Measurements from ENCODE around the gene ZC3H13. TPM values are rescaled to one million over a fixed set of nuclear protein-coding genes. Genes with fewer than 3 reads are reported as not detected.
A peak's percentile ranks its signal among the peaks of the same experiment; 100 is the strongest.

ZC3H13 gene
- polyA plus RNA-seq, 10 donors = 32.8 to 45.1 (median 37.6) TPM

- no peak for DNase-seq
Observed at GRCh38 chr13:45936621-45937020, 115.9 kb downstream of the ZC3H13 start.

- no peak for DNase-seq
Observed at GRCh38 chr13:45934283-45934682, 118.3 kb downstream of the ZC3H13 start.

GRCh38 chr13:45933203-45933908 lies 119.2 kb downstream of the ZC3H13 start:
- no peak for DNase-seq

- peak in 2 of 3 donors; percentile 5 to 23 for DNase-seq
Observed at GRCh38 chr13:45932676-45933075, 119.9 kb downstream of the ZC3H13 start.

GRCh38 chr13:45932172-45932571 lies 120.4 kb downstream of the ZC3H13 start:
- DNase-seq = no peak

GRCh38 chr13:45931211-45931610 lies 121.3 kb downstream of the ZC3H13 start:
- DNase-seq = no peak

- no peak for DNase-seq
Observed at GRCh38 chr13:45930177-45930576, 122.4 kb downstream of the ZC3H13 start.

- no peak for DNase-seq
Observed at GRCh38 chr13:45928843-45929242, 123.7 kb downstream of the ZC3H13 start.

GRCh38 chr13:45928176-45928575 lies 124.4 kb downstream of the ZC3H13 start:
- no peak for DNase-seq

- no peak for DNase-seq
Observed at GRCh38 chr13:45926741-45927140, 125.8 kb downstream of the ZC3H13 start.

- no peak for DNase-seq
Observed at GRCh38 chr13:45925151-45925550, 127.4 kb downstream of the ZC3H13 start.

- DNase-seq = no peak
Observed at GRCh38 chr13:45921162-45921736, 131.3 kb downstream of the ZC3H13 start.

- no peak for DNase-seq
Observed at GRCh38 chr13:45918597-45918996, 133.9 kb downstream of the ZC3H13 start.

- DNase-seq = no peak
Observed at GRCh38 chr13:45917019-45917418, 135.5 kb downstream of the ZC3H13 start.

- DNase-seq = no peak
Observed at GRCh38 chr13:45915686-45916439, 136.7 kb downstream of the ZC3H13 start.

- DNase-seq = peak; percentile 27 to 48 (median 39)
Observed at GRCh38 chr13:45909673-45910072, 142.9 kb downstream of the ZC3H13 start.

- peak in 1 of 3 donors; percentile 6 for DNase-seq
Observed at GRCh38 chr13:45909089-45909488, 143.5 kb downstream of the ZC3H13 start.

GRCh38 chr13:45907503-45907902 lies 145.0 kb downstream of the ZC3H13 start:
- DNase-seq = no peak

Other genes with a start within 250 kb of the ZC3H13 start
- gene SIAH3, start 201.0 kb downstream of the ZC3H13 start, polyA plus RNA-seq (ENCODE audit: insufficient read length in 10 of 10) = under 1 TPM; 0.05 to 0.42 (median 0.09) TPM
- gene CPB2, start 52.3 kb upstream of the ZC3H13 start, polyA plus RNA-seq (ENCODE audit: insufficient read length in 10 of 10) = under 1 TPM in 3 of 10 donors, not detected in 7; 0.10 to 0.21 (median 0.14) TPM
- gene LCP1, start 129.4 kb upstream of the ZC3H13 start, polyA plus RNA-seq (ENCODE audit: insufficient read length in 10 of 10) = 10 to 100 TPM in 8 of 10 donors, 1 to 10 TPM in 2; 7.2 to 34.3 (median 12.9) TPM
- under 1 TPM in 5 of 10 donors, not detected in 5; 0.11 to 0.25 (median 0.14) TPM for gene LRRC63, start 159.2 kb upstream of the ZC3H13 start, polyA plus RNA-seq (ENCODE audit: insufficient read length in 10 of 10)

Measured in muscle of back (tissue), 11 donors.